Limb (tissue), 2 donors: ENCODE results near the gene ACTL10.

Source experiments
- DNase-seq, 2 donors: peaks; one replicate each; pipeline ENCODE4 v3.0.0-alpha.2; 2016; ENCODE audit errors: extremely low spot score in 2 of 2

Gene ACTL10

DNA sequence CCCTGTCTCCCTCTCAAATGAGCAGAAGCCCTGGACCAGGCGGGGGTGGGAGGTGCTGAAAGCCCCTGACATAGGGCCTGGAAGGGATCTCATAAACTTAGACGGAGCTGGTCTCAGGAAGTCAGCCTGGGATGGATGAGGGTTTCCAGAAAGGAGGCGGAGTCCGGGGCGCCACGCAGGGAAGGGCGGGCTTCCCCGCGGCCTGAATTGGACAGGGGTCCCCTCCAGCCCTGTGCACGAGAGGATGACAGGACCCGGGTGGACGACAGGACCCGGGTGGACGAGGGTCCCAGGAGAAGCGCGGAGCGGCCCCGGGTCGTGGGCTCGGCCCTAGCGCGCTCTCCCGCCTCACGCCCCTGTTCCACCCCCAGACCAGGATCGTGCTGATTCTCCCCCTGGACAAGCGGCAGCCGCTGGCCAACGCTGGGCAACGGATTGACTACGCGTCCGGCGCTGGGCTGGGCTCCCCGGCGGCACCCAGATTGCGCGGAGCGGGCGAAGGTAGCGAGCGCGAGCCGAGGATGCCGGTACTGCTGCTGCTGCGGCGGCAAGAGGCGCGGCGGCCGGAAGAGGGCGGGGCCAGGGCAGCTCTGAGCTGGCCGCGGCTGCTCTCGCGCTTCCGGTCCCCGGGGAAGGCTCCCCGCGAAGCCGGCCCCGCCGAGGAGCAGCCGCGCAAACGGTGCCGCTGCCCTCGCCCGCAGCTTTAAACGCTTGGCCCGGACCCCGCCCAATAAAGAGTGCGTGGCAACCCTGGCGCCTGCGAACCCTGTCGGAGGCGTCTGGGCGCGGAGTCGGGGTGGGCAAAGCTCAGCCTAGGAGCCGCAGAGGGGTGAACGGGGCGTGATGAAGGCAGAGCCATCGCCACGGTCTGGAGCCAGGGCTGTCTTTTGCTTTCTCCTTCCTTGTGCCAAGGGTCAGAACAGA lies 3.3 kb upstream of the ACTL10 start:
- peak in 1 of 2 donors; percentile 86 for DNase-seq

DNA sequence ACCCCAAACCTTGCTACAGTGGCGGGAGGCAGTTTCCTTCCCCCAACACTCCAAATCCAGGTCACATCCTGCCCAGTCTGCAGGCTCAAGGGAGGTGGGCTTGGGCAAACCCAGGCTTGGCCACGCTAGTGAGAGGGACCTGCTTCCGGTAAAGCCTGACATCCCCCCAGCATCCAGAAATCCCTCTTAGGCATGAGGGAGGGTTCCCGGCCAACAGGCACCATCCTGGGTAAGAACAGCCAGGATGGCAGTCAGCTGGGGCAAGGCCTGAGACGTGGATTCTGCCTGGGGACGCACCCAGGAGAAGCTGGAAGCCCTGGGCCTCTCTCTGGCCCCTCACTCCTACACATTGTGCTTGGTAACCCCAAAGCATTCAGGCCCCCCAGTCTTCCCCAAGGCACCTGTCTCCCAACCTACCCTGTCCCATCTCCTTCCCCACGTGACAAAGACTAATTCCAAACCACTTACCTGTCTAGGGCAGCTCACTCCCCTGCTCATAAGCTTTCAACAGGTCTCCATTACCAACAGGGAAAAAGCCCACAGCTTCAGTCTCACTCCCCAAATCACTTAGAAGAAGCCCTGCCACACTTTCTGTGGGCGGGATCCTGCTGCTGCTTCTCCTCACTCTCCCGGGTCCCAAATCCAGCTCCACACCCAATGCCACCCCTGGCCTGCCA lies 2.5 kb upstream of the ACTL10 start:
- DNase-seq = no peak

DNA sequence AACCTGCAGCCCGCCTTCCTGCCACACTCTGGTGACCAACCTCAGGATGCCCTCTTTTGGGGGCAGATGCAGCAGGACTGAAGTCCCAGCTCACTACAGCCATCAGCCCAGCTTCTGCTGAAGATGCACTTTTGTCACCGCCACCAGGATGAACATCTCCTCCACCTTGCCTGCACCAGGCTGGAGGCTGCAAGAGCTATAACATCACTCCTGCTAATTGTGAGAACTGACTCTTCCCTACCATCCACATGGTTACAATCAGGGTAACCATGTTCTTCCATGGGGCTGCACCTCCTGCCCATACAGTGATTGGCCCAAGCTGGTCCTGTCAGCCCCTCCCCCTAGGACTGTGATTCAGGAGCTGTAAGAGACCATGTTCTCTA lies 2.0 kb upstream of the ACTL10 start:
- DNase-seq = peak in 1 of 2 donors; percentile 27

DNA sequence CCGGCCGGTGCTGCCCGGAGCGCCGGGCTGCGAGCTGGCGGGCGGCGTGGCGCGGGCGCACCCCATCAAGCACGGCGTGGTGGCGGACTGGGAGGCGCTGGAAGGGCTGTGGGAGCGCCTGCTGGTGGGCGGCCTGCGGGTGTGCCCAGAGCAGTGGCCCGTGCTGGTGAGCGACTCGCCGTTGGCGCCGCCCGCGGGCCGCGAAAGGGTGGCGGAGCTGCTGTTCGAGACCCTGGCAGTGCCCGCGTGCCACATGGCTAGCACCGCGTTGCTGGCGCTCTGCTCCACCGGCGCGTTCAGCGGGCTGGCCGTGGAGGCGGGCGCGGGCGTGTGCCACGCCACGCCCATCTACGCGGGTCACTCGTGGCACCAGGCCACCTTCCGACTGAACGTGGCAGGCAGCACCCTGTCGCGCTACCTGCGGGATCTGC lies 517 bp downstream of the ACTL10 start:
- peak in 1 of 2 donors; percentile 63 for DNase-seq

DNA sequence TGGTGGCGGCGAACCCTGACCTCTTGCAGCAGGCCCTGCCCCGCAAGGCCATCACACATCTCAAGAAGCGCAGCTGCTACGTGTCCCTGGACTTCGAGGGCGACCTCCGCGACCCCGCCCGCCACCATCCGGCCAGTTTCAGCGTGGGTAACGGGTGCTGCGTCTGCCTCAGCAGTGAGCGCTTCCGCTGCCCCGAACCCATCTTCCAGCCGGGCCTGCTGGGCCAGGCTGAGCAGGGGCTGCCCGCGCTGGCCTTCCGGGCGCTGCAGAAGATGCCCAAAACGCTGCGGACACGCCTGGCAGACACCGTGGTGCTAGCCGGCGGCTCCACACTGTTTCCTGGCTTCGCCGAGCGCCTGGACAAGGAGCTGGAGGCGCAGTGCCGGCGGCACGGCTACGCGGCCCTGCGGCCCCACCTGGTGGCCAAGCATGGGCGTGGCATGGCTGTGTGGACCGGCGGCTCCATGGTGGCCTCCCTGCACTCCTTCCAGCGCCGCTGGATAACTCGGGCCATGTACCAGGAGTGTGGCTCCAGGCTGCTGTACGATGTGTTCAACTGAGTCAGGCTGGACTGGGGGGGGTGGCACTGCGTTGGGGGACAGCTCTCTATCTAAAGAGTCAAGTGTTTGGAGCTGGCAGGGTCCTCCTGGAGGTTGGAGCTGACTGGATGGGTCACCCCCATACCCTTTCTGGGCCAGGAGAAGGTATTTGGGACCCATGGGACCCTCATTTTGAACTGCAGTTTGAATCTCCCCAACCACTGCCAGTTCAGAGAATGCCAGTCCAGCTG lies 1.1 kb downstream of the ACTL10 start:
- DNase-seq = peak in 1 of 2 donors; percentile 87

DNA sequence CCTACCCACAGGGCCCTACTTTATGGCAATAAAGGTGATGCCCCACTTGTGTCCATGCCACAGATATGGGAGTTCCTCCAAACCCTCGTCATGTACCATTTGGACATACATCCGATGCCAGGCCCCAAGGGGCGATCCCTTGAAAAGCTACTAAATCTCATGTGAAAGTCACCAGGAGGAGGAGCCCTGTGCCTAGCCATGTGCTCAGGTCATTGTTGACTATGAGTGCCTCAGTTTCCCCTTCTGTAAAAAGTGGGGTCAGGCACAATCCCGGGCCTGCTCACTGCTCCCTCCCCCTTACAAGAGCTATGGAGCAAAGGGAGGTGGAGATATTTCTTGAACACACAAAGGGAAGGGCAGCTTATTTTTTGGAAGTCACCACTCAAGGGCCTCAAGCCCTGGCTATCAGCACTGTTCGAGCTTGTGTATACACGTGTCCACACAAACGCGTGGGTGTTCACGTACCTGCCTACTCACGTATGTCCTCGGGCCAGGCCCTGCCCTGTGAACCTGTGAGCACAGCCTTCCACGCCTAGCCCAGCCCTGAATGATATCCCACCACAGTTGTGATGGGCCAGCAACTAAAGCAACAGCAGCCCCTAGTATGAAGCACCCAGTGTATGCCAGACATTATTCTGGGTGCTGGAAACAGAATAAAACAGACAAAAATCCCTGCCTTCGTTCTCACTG lies 1.9 kb downstream of the ACTL10 start:
- DNase-seq = peak in 1 of 2 donors; percentile 33

DNA sequence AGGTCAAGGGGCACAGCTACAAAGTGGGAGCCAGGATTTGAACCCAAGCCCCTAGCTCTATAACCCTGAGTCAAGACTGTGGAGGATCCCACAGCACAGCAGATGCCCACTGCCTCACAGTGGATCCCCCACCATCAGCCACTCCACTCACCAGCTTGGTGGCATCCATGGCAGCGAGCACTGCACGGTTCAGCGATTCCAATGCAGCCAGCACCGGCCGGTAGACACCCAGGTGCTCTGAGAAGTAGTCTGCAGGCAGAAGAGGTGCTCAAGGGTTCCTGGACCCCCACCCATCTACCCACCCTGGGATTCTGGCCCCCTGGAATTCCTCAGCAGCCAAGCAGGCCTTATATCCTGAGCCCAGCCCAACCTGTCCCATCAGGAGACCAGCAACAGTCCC lies 2.5 kb downstream of the ACTL10 start:
- DNase-seq = no peak

DNA sequence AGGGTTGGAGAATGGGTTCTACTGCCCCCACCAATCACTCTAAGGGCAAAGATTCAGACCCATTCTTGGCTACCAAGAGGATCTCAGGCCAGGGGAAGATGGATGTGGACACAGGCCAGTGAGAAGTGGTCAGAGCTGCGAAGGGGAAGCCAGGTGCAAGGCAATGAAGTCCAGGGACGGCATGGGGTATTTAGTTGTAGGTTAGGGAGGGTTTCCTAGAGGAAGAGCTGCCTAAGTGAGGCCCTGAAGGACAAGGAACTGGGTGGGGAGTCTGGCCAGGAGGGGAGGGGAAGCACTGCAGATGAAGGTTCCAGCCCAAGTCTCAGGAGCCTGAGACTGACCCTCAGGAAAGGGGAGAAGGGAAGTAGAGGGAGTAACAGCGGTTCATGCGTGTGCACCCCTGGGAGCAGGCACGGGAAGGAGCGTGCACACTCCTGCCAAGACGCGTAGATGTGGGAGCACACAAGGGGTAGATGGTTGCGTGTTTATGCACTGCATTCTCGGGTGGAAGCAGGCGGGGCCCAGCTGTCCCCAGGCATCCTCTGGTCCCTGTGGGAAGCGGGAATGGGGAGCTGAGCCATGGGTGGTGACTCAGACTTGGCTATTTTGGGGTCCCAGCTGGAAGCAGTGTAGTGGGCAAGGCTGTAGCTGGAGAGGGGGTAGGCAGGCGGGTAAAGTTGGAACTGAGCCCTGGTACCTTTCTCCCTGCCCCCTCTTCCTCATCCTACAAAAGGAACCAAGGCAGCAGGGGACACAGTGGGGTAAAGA lies 3.3 kb downstream of the ACTL10 start:
- peak in 1 of 2 donors; percentile 25 for DNase-seq

DNA sequence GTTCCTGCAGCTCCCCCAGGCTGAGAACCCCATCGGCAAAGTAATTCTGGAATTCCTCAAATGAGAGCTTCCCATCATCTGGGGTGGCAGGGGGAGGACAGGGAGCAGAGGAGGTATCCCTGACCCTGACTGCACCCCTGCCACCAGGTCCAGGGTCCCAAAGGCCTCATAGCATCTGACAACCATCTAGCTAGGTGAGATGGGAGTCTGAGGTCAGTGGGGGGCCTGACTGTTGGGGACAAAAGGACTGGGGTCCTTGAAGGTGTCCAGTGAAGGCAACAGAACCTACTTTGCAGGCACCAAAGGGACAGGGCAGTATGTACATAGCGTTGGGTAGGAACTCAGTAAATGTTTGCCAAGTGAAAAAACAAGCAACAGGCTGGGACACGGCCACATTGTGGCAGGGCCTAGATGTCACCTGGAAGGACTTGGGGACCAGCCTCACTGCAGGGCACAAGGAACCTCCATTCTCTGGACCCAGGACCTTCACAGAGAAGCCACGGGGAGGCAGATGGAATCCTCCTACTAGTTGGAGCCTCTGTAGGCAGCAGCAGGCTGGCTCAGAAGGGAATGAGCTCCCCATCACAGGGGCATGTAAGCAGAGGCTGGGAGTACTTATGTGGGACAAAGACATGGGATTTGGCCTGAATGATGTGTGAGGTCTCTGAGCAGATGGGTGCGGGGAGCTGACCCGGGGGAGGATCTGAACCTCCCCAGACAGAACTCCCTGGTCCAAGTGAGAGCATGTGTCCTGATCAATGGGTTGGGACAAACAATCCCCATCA lies 4.2 kb downstream of the ACTL10 start:
- DNase-seq = no peak

DNA sequence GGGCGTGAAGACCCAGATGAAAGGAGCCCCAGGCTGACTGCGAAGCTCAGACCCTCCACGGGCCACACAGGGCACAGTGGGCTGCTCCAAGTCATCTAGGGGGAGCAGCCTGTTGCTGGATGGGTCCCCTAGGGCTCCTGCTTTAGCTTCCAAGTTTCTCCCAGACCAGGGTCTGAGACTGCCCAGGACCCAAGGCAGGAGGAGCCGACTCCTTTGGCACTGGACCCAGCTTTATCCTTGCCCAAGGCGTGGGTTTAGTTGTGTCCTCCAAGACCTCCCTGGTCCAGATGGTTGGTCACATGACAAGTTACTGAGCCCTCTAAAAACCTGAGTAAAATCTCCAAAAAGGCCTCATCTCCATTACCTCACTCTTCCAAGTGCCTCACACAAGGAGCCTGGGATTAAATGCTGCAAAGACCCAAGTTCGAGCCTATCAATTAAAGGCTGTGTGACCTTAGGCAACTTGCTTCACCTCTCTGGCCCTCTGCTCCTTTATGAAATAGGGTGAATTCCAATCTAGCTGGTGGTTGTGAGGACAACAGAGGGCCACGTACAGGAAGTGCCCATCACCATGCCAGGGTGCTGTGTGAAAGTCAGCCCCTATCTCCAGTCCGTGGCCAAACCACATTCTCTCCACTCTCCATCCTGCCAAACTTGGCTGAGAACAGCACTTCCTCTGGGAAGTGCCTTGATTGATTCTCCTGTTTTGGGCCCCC lies 5.0 kb downstream of the ACTL10 start:
- DNase-seq = no peak

DNA sequence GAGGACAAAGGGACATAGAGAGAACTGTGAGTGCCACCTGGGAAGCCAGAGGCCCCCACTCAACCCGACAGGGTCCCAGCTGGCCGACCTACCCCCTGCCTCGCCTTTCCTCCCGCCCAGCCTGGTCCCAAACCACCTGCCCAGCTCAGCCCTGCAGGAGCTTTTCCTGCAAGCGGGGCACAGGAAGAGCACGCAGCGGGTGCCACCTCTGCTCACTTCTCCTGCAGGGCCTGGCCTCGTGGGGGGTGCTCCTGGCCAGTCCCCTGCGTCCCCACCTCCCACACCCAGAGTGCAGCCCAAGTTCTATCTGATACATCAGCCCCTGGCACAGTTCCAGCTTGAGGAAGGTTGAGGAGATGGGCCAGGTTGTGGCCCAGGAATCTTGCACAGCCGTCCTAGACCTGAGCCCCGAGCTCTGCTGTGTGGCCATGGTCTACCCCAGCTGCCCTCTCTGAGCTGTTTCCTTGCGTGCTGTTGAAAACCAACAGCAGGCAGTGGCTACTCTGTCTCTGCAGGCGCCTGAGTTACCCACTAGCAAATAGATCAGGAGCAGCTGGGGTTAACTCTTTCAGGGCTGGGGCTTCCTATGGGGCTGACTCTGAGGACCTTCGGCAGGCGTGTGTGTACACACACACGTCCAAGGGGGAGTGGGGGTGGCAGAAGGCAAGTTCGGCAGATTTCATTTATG lies 5.8 kb downstream of the ACTL10 start:
- DNase-seq = peak in 1 of 2 donors; percentile 44

DNA sequence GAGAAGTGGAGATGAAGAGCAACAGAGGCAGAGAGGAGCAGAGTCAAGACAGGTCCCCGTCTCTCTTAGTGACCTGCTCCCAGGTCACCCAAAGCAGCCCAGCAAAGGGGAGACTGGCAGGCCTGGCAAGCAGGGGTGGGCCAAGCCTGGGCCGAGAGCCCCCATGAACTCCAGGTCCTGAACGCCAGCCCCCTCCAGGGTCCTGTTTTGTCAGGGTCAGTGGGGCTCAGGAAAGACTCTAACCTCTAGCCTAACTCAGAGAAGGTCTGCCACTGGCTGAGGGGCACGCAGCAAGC lies 6.3 kb downstream of the ACTL10 start:
- DNase-seq = no peak

DNA sequence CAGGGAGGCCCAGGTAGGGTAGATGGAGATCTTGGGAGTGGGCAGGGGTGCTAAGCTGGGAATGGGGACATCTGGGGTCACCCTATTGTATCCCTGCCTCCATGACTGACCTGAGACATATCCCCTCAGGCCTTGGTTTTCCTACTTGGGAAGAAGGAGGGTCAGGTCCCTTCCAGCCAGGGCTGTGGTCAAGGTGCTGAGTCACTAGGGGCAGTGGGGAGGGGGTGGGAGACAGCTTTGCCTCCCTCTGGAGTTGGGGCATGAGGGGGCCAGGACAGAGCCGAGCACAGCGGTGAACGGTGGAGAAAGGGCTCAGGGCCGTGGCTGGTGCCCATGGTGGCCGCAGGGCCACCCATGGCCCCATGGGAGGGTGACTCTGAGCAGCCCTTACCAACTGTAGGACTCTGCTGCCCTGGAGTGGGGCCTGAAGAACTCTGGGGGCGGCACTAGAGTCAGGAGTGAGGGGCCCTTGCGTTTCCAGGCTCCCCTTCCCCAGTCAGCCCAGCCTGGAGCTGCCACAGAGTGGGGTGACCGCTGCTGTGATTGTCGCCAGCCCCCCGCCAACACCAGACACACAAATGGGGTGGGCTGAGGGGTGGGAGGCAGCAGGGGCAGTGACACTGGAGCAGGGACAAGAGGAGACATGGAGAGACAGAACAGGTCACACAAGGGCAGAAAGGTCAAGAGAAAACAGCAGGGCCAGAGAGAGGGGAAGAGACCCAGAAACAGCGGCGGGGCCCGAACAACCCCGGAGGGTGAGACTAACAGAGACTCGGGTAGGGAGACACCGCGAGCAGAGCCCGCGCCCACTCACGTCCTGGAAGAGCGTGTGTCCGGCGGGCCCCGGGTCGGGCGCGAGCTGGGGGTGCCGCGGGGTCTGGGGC lies 6.9 kb downstream of the ACTL10 start:
- peak in 1 of 2 donors; percentile 51 for DNase-seq

DNA sequence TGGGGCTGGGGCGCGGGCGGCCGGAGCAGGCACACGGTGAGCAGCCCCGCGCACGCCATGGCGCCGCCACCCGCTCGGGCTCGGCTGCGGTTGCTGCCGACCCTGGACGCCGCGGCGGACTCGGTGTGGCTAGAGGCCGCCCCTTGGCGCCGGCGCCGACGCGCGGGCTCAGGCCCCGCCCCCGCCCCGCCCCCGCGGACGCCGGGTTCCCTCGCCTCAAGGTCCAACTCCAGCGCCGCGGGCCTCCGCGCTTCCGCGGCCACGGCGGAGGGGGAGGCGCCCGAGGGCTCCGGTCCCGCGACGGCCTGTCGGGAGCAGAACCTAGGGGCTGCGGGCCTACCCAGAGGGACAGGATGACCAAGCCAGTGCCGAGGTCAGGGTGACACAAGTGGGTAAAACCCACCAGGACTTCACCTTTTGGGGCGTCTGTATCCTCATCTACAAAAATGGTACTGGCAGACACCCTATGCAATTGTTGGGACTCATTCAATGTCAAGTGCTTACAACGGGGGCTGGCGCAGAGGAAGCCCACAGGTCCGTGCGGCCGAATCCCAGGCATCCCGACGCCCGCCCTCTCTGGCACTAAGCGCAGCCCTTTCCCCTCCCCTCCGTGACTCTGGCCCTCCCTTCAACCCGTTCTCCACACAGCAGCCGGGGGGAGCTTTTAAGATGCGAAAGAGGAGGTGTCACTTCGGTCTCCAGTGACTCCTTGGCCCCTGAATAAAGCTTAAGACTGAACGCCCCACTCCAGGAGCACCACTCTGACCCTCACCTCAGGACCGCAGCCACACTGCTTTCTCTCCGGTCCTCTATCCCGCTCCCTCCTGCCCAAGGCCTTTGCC lies 7.8 kb downstream of the ACTL10 start, which contains the start of gene NECAB3:
NECAB3 (minus strand) TSS at position 135 of the 842 bp plus-strand sequence; CDS start at position 59, 76 bp downstream.
- peak in 1 of 2 donors; percentile 90 for DNase-seq

DNA sequence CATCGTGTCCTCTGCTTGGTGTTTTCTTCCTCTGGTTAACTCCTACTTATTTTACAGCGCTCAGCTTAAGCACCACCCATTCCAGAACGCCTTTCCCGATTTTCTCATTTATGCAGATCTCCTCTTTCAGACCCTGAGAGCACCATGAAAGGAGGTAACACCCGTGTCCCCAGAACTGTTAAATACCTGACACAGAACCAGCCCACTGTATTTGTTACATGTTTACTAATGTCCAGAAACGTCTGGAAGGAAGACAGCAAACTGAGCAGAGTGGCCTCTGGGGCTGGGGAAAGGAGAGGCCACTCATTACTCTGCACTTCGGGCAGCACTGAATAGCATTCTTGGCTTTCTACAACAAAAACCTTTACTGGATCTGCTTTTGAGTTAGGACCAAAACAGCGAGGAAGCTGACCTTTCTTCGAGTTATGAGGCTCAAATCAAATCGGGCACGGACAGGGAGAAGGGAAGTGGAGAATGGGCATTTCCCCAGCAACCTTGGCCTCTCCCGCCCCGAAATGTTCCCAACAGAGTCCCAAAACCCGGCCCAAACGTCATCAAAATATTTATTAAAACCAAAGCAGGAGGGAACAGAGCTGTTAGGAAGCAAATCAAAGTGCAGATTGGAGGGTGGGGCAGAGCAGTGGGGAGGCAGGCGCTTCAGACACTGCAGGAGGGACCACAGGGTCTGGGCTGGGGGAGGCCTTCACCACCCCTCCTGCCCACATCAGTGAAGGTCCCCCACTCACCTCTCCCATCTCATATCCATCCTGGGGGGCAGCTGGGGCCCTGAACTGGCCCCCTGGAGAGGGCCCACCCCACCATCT lies 8.6 kb downstream of the ACTL10 start:
- peak in 1 of 2 donors; percentile 28 for DNase-seq

DNA sequence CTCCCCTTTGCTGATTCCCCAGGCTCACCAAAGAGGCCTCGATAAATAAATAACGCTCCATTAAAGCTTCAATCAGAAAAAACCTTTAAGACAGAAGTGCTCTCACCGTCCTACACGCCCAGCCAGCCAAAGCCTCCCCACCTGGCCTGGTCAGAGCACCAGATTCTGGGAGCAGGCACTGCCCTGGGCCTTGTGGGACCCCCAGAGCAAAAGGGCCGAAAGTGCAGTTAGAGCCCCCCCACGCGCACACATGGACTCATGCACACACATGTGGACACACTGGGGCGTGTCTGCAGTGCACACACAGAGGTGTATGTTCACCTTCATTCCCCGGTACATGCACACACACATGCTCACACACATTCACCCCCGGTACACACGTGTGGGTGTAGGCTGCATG lies 9.4 kb downstream of the ACTL10 start:
- DNase-seq = peak in 1 of 2 donors; percentile 32
